IMR-90 (cell line): ENCODE measurements around the gene CYP19A1. TPM values are rescaled to one million over a fixed set of nuclear protein-coding genes. Genes with fewer than 3 reads are reported as not detected.

Source experiments
- ATAC-seq: fragments of 200-7000 bp; cut with Tn5 transposase; 2 replicates; pipeline ENCODE4 v1.9.1; 2020; ENCODE audit warnings: low read depth, mild to moderate bottlenecking, moderate library complexity
- BruUV-seq: library from RNA; stranded (reverse); fragments of 400-500 nt; replicated peaks from 2 replicates; lab custom pipeline; 2021; lab: Mats Ljungman, UMichigan
- CTCF ChIA-PET: fragments of 300-600 bp; formaldehyde crosslinking; extraction: SDS; loops from one replicate; lab custom pipeline; 2021; ENCODE audit warnings: antibody characterized with exemption; lab: Yijun Ruan, JAX
- POLR2A ChIA-PET: fragments of 300-600 bp; sonication (Branson Sonifier 250); formaldehyde crosslinking; loops from one replicate; lab custom pipeline; 2022; ENCODE audit warnings: antibody characterized with exemption; ENCODE audit not compliant: unreplicated experiment; lab: Charles Lee
- DNase-seq: peaks from one replicate; pipeline ENCODE4 v3.0.0; 2013
- H2AFZ ChIP-seq: replicated peaks from 2 replicates; pipeline ENCODE3; 2013; ENCODE audit warnings: low read length, mild to moderate bottlenecking; ENCODE audit not compliant: poor library complexity
- H2AK5ac ChIP-seq: 2 replicates; pipeline ENCODE4 v1.6.1; 2013; ENCODE audit warnings: low read depth, low read length, inconsistent platforms
- H2AK9ac ChIP-seq: replicated peaks from 2 replicates; pipeline ENCODE3; 2013; ENCODE audit warnings: mild to moderate bottlenecking, low read depth, low read length, moderate library complexity; ENCODE audit not compliant: poor library complexity
- H2BK120ac ChIP-seq: 2 replicates; pipeline ENCODE4 v1.6.1; 2013; ENCODE audit warnings: low read depth, low read length, inconsistent platforms
- H2BK15ac ChIP-seq: 3 replicates; pipeline ENCODE4 v1.6.1; 2013; ENCODE audit warnings: low read depth, low read length, inconsistent platforms
- H2BK20ac ChIP-seq: 2 replicates; pipeline ENCODE4 v1.6.1; 2013; ENCODE audit warnings: low read depth, mild to moderate bottlenecking, inconsistent platforms, low read length, moderate library complexity
- H2BK5ac ChIP-seq: 2 replicates; pipeline ENCODE4 v1.6.1; 2013; ENCODE audit warnings: mild to moderate bottlenecking, low read depth, low read length, inconsistent platforms; ENCODE audit not compliant: poor library complexity, severe bottlenecking
- H3K14ac ChIP-seq: replicated peaks from 2 replicates; pipeline ENCODE4 v1.6.1; 2013; ENCODE audit warnings: low read depth, low read length, inconsistent platforms
- H3K18ac ChIP-seq: 2 replicates; pipeline ENCODE4 v1.6.1; 2013; ENCODE audit warnings: low read depth, low read length, control low read depth
- H3K23ac ChIP-seq: 2 replicates; pipeline ENCODE4 v1.6.1; 2013; ENCODE audit warnings: low read depth, low read length, inconsistent platforms
- H3K27ac ChIP-seq: 2 replicates; pipeline ENCODE4 v1.5.1; 2013; ENCODE audit warnings: mild to moderate bottlenecking, control low read depth, low read length; ENCODE audit not compliant: insufficient read depth
- H3K27me3 ChIP-seq: 2 replicates; pipeline ENCODE4 v1.6.1; 2013; ENCODE audit warnings: low read length; ENCODE audit not compliant: control insufficient read depth, insufficient read depth
- H3K36me3 ChIP-seq: 2 replicates; pipeline ENCODE4 v1.6.1; 2013; ENCODE audit warnings: low read length, mixed read lengths; ENCODE audit not compliant: control insufficient read depth, insufficient read depth
- H3K4ac ChIP-seq: 2 replicates; pipeline ENCODE4 v1.6.1; 2013; ENCODE audit warnings: low read depth, low read length, inconsistent platforms
- H3K4me1 ChIP-seq: 2 replicates; pipeline ENCODE4 v1.6.1; 2013; ENCODE audit warnings: low read length, mixed read lengths; ENCODE audit not compliant: control insufficient read depth, insufficient read depth
- H3K4me2 ChIP-seq: 2 replicates; pipeline ENCODE4 v1.6.1; 2013; ENCODE audit warnings: low read depth, mild to moderate bottlenecking, control low read depth, low read length, moderate library complexity
- H3K4me3 ChIP-seq: 2 replicates; pipeline ENCODE4 v1.5.1; 2013; ENCODE audit warnings: low read depth, mild to moderate bottlenecking, control low read depth, low read length, moderate library complexity; ENCODE audit not compliant: insufficient read depth
- H3K56ac ChIP-seq: 2 replicates; pipeline ENCODE4 v1.6.1; 2013; ENCODE audit warnings: low read length, inconsistent platforms; ENCODE audit not compliant: insufficient read depth; ENCODE audit errors: extremely low read depth
- H3K79me1 ChIP-seq, 2 experiments: 2 replicates each; pipeline ENCODE4 v1.6.1; 2013; ENCODE audit warnings: low read length in 2 of 2, inconsistent platforms in 1 of 2, low read depth in 1 of 2
- H3K9ac ChIP-seq: 2 replicates; pipeline ENCODE4 v1.6.1; 2013; ENCODE audit warnings: low read depth, low read length, control low read depth
- H3K9me1 ChIP-seq: 2 replicates; pipeline ENCODE4 v1.6.1; 2013; ENCODE audit warnings: low read length, inconsistent platforms; ENCODE audit not compliant: insufficient read depth
- H3K9me3 ChIP-seq: 2 replicates; pipeline ENCODE4 v1.6.1; 2013; ENCODE audit warnings: low read length; ENCODE audit not compliant: control insufficient read depth, insufficient read depth
- H4K20me1 ChIP-seq: 2 replicates; pipeline ENCODE4 v1.6.1; 2013; ENCODE audit warnings: low read length, inconsistent platforms; ENCODE audit not compliant: insufficient read depth
- H4K5ac ChIP-seq: 2 replicates; pipeline ENCODE4 v1.6.1; 2013; ENCODE audit warnings: mild to moderate bottlenecking, low read depth, low read length, control low read depth
- H4K8ac ChIP-seq, 2 experiments: 2 replicates each; pipeline ENCODE4 v1.6.1; 2013; ENCODE audit warnings: low read depth in 2 of 2, low read length in 2 of 2, control low read depth in 1 of 2, inconsistent platforms in 1 of 2
- H4K91ac ChIP-seq: 2 replicates; pipeline ENCODE4 v1.6.1; 2013; ENCODE audit warnings: low read depth, low read length, inconsistent platforms; ENCODE audit not compliant: insufficient read depth
- BHLHE40 ChIP-seq: fragments of 150-350 bp; IDR thresholded peaks from 2 replicates; pipeline ENCODE4 v1.6.1; 2016; ENCODE audit warnings: mild to moderate bottlenecking, low read depth, low read length
- CEBPB ChIP-seq: IDR thresholded peaks from 2 replicates; pipeline ENCODE4 v1.6.1; 2012; ENCODE audit warnings: low read depth, low read length, improper control_type of control experiment
- CHD1 ChIP-seq: IDR thresholded peaks from 2 replicates; pipeline ENCODE4 v1.6.1; 2012; ENCODE audit warnings: low read depth, low read length, improper control_type of control experiment
- CTCF ChIP-seq: conservative IDR thresholded peaks from 2 replicates; pipeline ENCODE4 v1.5.1; 2012; ENCODE audit warnings: mild to moderate bottlenecking, low read depth, low read length, improper control_type of control experiment
- ELK1 ChIP-seq: fragments of 150-350 bp; IDR thresholded peaks from 2 replicates; pipeline ENCODE4 v1.6.1; 2016; ENCODE audit warnings: low read depth, mild to moderate bottlenecking, low read length, moderate library complexity, borderline replicate concordance
- FOS ChIP-seq: fragments of 150-350 bp; IDR thresholded peaks from 2 replicates; pipeline ENCODE4 v1.6.1; 2016; ENCODE audit warnings: low read depth, low read length
- MAFK ChIP-seq: IDR thresholded peaks from 2 replicates; pipeline ENCODE4 v1.6.1; 2012; ENCODE audit warnings: low read depth, low read length, improper control_type of control experiment
- MAZ ChIP-seq: IDR thresholded peaks from 2 replicates; pipeline ENCODE4 v1.6.1; 2012; ENCODE audit warnings: low read depth, mild to moderate bottlenecking, low read length, improper control_type of control experiment, moderate library complexity, borderline replicate concordance
- MXI1 ChIP-seq: IDR thresholded peaks from 2 replicates; pipeline ENCODE4 v1.6.1; 2012; ENCODE audit warnings: low read depth, mild to moderate bottlenecking, low read length, moderate library complexity, borderline replicate concordance
- NFE2L2 ChIP-seq: fragments of 150-350 bp; IDR thresholded peaks from 2 replicates; pipeline ENCODE4 v1.6.1; 2016; ENCODE audit warnings: low read depth, mild to moderate bottlenecking, low read length
- POLR2A ChIP-seq: IDR thresholded peaks from 2 replicates; pipeline ENCODE4 v1.6.1; 2012; ENCODE audit warnings: mild to moderate bottlenecking, low read depth, low read length
- RAD21 ChIP-seq: IDR thresholded peaks from 2 replicates; pipeline ENCODE4 v1.6.1; 2012; ENCODE audit warnings: low read length, improper control_type of control experiment
- RCOR1 ChIP-seq: IDR thresholded peaks from 2 replicates; pipeline ENCODE4 v1.6.1; 2012; ENCODE audit warnings: mild to moderate bottlenecking, low read length, improper control_type of control experiment; ENCODE audit not compliant: insufficient replicate concordance
- RFX5 ChIP-seq: IDR thresholded peaks from 2 replicates; pipeline ENCODE4 v1.8.0; 2012; ENCODE audit warnings: low read depth, mild to moderate bottlenecking, low read length, moderate library complexity
- SMC3 ChIP-seq: fragments of 150-350 bp; IDR thresholded peaks from 2 replicates; pipeline ENCODE4 v1.6.1; 2016; ENCODE audit warnings: low read depth, mild to moderate bottlenecking, antibody characterized with exemption, low read length, moderate library complexity
- USF2 ChIP-seq: fragments of 150-350 bp; IDR thresholded peaks from 2 replicates; pipeline ENCODE4 v1.6.1; 2017; ENCODE audit warnings: mild to moderate bottlenecking, antibody characterized with exemption, low read length, low read depth
- WGBS, 2 experiments: methylation state at CpG; one replicate each; pipeline versions ENCODE4 v1.1.5 to v1.1.7; 2013; ENCODE audit warnings: missing lambda C conversion rate in 2 of 2; ENCODE audit not compliant: insufficient read length in 1 of 2; ENCODE audit errors: extremely low coverage in 2 of 2; 5-methylcytosine and 5-hydroxymethylcytosine counted together
- dilution Hi-C: fragments of 300-500 bp; cut with HindIII; formaldehyde crosslinking; loops from one replicate; pipeline ENCODE4 v1.14.3; 2018; ENCODE audit warnings: low sequenced_read_pairs; ENCODE audit not compliant: unreplicated experiment
- in situ Hi-C: fragments of 300-500 bp; cut with MboI; formaldehyde crosslinking; loops from 3 replicates; pipeline ENCODE4 v1.14.3; 2019; ENCODE audit warnings: low sequenced_read_pairs, inconsistent platforms, mixed read lengths
- intact Hi-C: fragments of 100-400 bp; cut with micrococcal nuclease; formaldehyde crosslinking; loops from 2 replicates; pipeline ENCODE4 v1.10.0; 2022
- polyA plus RNA-seq, 3 experiments: library from polyadenylated mRNA; depleted of rRNA; stranded (reverse); fragments of >200 nt; gene quantifications; 2 replicates each; pipeline ENCODE4 v1.2.3, GENCODE V29; 2012; ENCODE audit warnings: low replicate concordance in 1 of 3
- total RNA-seq: library from RNA; depleted of rRNA; stranded (reverse); fragments of >200 nt; gene quantifications from 2 replicates; pipeline ENCODE4 v1.2.3, GENCODE V29; 2012

Gene CYP19A1
- total and polyA plus RNA-seq, 2 of the 4 experiments (the other 2 are of a cell fraction), result not detected

- CTCF ChIA-PET, result no interaction called here
- dilution Hi-C loops, result no loop called here
Observed at GRCh38 chr15:51237816-51238215, 100.6 kb downstream of the CYP19A1 start.

More at GRCh38 chr15:51237816-51238215, 100.6 kb downstream of the CYP19A1 start:
- Histone ChIP-seq H2BK120ac (no peak overlapping the region), H4K20me1 (no peaks in the 10 kb centered on the region), H3K4me3 (no peak overlapping the region), H4K91ac (no peak overlapping the region), H2AK5ac (no peak overlapping the region), H2BK15ac (no peak overlapping the region), H3K56ac (no peak overlapping the region), H3K27ac (no peak overlapping the region), H3K9ac (no peak overlapping the region), H3K4me2 (no peak overlapping the region), H3K14ac (no peak overlapping the region), H2BK20ac (no peak overlapping the region), H3K36me3 (no peaks in the 10 kb centered on the region), H3K27me3 (peaks cover 46% of the 10 kb centered on the region), H3K9me3 (no peaks in the 10 kb centered on the region), H3K4me1 (no peaks in the 10 kb centered on the region), H3K9me1 (no peaks in the 10 kb centered on the region), H3K4ac (no peak overlapping the region), H2BK5ac (no peak overlapping the region), H4K5ac (no peak overlapping the region), H4K8ac (no peak overlapping the region), H3K23ac (no peak overlapping the region), H2AK9ac (no peak overlapping the region), H3K18ac (no peak overlapping the region), H3K79me1 (no peaks in the 10 kb centered on the region), H2AFZ (no peak overlapping the region)
- POLR2A ChIA-PET, result no interaction called here
- ATAC-seq (no peak), DNase-seq (no peak)
- intact Hi-C loops (loop anchor here (10.0 kb wide), 1 partner anchor 257 kb away; no protein-coding TSS in a partner anchor), in situ Hi-C loops (no loop called here)
- TF ChIP-seq POLR2A, result no peak
- no peak for TF ChIP-seq USF2
- no peak for TF ChIP-seq MAFK
- TF ChIP-seq BHLHE40, result no peak
- TF ChIP-seq RFX5, result no peak
- no peak for TF ChIP-seq CTCF
- TF ChIP-seq ELK1, result no peak
- no peak for TF ChIP-seq MAZ
- no peak for TF ChIP-seq NFE2L2
- no peak for TF ChIP-seq RCOR1
- no peak for TF ChIP-seq MXI1
- no peak for TF ChIP-seq CEBPB
- TF ChIP-seq CHD1, result no peak
- no peak for TF ChIP-seq FOS
- TF ChIP-seq RAD21, result no peak
- no peak for TF ChIP-seq SMC3
- WGBS, 2 experiments, result no CpG with 5 or more reads among the region's 3 CpGs
- no TSS peak for BruUV-seq
